Measurements from ENCODE around the gene TMPRSS9. TPM values are rescaled to one million over a fixed set of nuclear protein-coding genes. Genes with fewer than 3 reads are reported as not detected.

The TMPRSS9 gene
- total RNA-seq, 1 donor from 2014 or later: not detected

DNA sequence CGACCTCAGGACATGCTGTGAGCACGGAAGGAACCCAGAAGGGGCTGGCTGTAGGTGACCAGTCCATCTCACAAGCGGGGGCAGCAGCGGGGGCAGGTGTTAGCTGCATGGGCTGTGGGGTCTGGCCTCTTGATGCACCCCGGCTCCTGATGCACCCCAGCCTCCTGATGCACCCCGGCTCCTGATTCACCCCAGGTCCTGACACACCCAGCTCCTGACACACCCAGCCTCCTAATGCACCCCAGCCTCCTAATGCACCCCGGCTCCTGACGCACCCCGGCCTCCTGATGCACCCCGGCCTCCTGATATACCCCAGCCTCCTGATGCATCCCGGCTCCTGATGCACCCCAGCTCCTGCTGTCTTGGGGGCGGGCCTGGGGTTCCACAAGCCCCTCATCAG lies 39.1 kb upstream of the TMPRSS9 start:
- no peaks in the 10 kb centered on the region for H3K27me3 Mint-ChIP-seq
- H3K9me3 Mint-ChIP-seq (ENCODE audit: low read depth): no peaks in the 10 kb centered on the region
- DNase-seq (ENCODE audit: low spot score, unreplicated experiment): no peak
- no peaks in the 10 kb centered on the region for H3K4me1 Mint-ChIP-seq (ENCODE audit: low read depth)
- no peak overlapping the region for H3K27ac Mint-ChIP-seq
- TF ChIP-seq, protein P1, sequence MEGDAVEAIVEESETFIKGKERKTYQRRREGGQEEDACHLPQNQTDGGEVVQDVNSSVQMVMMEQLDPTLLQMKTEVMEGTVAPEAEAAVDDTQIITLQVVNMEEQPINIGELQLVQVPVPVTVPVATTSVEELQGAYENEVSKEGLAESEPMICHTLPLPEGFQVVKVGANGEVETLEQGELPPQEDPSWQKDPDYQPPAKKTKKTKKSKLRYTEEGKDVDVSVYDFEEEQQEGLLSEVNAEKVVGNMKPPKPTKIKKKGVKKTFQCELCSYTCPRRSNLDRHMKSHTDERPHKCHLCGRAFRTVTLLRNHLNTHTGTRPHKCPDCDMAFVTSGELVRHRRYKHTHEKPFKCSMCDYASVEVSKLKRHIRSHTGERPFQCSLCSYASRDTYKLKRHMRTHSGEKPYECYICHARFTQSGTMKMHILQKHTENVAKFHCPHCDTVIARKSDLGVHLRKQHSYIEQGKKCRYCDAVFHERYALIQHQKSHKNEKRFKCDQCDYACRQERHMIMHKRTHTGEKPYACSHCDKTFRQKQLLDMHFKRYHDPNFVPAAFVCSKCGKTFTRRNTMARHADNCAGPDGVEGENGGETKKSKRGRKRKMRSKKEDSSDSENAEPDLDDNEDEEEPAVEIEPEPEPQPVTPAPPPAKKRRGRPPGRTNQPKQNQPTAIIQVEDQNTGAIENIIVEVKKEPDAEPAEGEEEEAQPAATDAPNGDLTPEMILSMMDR (IDR thresholded peaks at IDR 0.05; ENCODE audit: unreplicated experiment): no peak
- H3K36me3 Mint-ChIP-seq (ENCODE audit: insufficient read depth): no peaks in the 10 kb centered on the region
- no peak overlapping the region for H3K4me3 Mint-ChIP-seq (ENCODE audit: low read depth)

DNA sequence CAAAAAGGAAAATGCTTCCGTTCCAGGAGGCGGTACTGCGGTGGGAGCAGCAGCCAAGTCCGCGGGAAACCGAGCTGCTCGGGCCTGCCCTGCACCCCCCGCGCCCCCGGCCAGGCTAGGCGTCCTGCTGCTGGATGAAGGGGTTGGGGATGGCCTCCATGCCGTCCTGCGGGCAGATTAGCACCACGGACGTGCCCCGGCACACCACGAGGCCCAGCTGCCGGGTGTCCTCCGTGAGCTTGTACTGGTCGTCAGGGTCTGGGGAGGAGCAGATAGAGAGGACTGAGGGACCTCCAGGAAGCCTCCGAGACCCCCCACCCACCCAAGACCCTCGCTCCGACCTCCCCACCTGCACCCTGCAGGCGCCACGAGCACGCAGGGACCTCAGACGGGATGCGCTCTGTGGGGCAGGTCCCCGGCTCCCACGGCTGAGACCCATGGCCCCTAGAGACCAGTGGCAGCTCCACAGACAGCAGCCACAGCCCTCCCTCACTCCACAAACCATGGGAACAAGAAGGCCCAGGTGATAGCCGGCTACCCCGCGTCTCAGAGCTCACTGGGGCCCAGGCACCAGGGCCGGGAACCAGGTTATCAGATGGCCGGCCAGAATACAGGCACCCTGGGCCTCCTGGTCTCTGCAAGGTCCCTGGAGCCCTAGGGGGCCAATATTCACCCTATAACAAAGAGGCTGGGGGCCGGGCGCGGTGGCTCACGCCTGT lies 38.3 kb upstream of the TMPRSS9 start:
- H3K4me3 Mint-ChIP-seq (ENCODE audit: low read depth): no peak overlapping the region
- no peaks in the 10 kb centered on the region for H3K4me1 Mint-ChIP-seq (ENCODE audit: low read depth)
- TF ChIP-seq, protein P1 (IDR thresholded peaks at IDR 0.05; ENCODE audit: unreplicated experiment): no peak
- no peaks in the 10 kb centered on the region for H3K27me3 Mint-ChIP-seq
- no peaks in the 10 kb centered on the region for H3K9me3 Mint-ChIP-seq (ENCODE audit: low read depth)
- no peak overlapping the region for H3K27ac Mint-ChIP-seq
- no peak for DNase-seq (ENCODE audit: low spot score, unreplicated experiment)
- H3K36me3 Mint-ChIP-seq (ENCODE audit: insufficient read depth): no peaks in the 10 kb centered on the region

DNA sequence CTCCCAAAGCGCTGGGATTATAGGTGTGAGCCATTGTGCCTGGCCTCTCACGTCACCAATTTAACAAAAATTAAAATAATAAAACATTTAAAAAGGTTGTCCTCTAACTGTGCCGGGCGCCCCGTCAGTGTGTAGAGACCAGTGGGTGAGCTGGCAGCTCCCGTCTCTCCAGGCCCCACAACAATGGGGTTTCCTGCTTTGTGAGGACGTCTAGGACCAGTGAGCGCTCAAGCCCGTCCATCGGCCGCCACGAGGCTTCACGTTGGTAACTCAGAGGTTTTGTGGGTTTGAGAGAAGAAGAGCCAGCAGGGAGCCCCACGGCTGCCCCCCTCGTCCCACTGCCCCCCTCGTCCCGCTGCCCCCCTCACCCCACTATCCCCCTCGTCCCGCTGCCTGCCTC lies 36.4 kb upstream of the TMPRSS9 start:
- Mint-ChIP-seq H3K36me3 (ENCODE audit: insufficient read depth) (no peaks in the 10 kb centered on the region), H3K9me3 (ENCODE audit: low read depth) (no peaks in the 10 kb centered on the region), H3K4me1 (ENCODE audit: low read depth) (peaks cover 7% of the 10 kb centered on the region), H3K27me3 (no peaks in the 10 kb centered on the region), H3K4me3 (ENCODE audit: low read depth) (no peak overlapping the region), H3K27ac (no peak overlapping the region)
- TF ChIP-seq, protein P1 (IDR thresholded peaks at IDR 0.05; ENCODE audit: unreplicated experiment): no peak
- DNase-seq (ENCODE audit: low spot score, unreplicated experiment): no peak

DNA sequence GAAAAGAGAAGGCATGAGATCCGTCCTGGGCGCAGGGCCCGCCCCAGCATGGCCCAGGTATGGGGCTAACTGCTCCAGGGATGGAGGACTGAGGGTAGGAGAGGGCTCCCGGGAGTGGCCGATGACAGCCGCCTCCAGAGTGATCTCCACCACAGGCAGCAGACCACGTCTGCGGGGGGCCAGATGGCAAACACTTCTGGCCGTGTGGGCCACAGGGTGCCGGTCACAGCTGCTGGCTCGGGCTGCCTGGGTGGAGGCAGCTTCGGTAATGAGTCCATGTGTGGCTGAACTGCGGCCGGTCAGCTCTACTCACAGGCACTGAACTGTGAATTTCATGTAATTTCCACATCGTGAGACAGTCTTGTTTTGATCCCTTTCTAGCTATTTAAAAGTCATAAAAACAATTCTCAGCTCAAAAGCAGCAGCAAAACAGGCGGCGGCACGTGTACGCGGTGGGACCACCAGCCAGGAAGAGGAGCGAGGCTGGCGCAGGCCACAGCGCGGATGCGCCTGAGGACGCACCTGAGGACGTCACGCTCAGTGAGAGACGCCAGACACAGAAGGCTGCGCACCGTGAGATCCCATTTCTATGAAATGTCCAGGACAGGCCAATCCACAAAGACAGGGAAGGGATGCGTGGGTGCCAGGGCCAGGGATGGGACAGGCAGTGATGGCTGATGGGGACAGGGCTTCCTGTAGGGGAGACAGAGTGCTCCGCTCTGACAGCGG lies 35.7 kb upstream of the TMPRSS9 start:
- Mint-ChIP-seq H3K9me3 (ENCODE audit: low read depth) (no peaks in the 10 kb centered on the region), H3K4me1 (ENCODE audit: low read depth) (peaks cover 10% of the 10 kb centered on the region), H3K27ac (no peak overlapping the region), H3K27me3 (no peaks in the 10 kb centered on the region), H3K4me3 (ENCODE audit: low read depth) (no peak overlapping the region), H3K36me3 (ENCODE audit: insufficient read depth) (no peaks in the 10 kb centered on the region)
- no peak for DNase-seq (ENCODE audit: low spot score, unreplicated experiment)
- TF ChIP-seq, protein P1 (IDR thresholded peaks at IDR 0.05; ENCODE audit: unreplicated experiment): no peak

DNA sequence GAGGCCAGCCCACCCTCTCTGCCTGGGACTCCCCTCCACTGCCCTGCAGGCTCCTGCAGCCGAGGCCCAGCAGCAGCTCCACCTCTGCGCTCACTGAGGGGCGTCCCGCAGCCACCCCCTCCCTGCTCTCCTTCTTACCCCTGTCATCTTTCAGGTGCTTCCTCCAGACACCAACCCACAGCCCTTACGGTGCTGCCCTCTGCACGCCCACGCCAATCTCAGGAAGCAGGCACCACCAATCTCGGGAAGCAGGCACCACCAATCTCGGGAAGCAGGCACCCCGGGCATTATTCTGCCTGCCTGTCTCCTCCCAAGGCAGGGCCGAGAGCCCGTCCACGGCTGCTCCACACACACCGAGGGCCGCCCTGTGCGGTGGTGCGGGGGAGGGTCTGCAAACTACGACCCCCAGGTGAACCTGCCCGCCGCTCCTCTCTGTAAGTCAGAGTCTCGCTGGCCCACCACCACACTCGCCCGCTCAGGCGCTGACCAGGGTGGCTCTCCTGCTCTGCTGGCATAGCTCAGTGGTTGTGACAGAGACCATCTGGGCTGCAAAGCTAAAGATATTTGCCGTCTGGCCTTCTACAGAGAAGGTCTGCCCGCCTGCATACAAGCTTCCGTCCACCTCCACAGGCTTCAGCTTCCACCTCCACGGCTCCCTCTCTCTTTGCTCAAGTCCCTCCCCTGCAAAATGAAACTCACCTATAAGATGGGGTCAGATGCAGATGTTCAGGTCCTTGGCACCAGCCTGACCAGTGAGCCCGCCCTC lies 34.6 kb upstream of the TMPRSS9 start:
- Mint-ChIP-seq H3K4me1 (ENCODE audit: low read depth) (peaks cover 19% of the 10 kb centered on the region), H3K27me3 (no peaks in the 10 kb centered on the region), H3K36me3 (ENCODE audit: insufficient read depth) (no peaks in the 10 kb centered on the region), H3K27ac (no peak overlapping the region), H3K4me3 (ENCODE audit: low read depth) (no peak overlapping the region), H3K9me3 (ENCODE audit: low read depth) (no peaks in the 10 kb centered on the region)
- DNase-seq (ENCODE audit: low spot score, unreplicated experiment): no peak
- TF ChIP-seq, protein P1 (IDR thresholded peaks at IDR 0.05; ENCODE audit: unreplicated experiment): no peak
